ENCODE results near the gene ERC2. TPM values are rescaled to one million over a fixed set of nuclear protein-coding genes. Genes with fewer than 3 reads are reported as not detected.
A peak's percentile ranks its signal among the peaks of the same experiment; 100 is the strongest.

ERC2 gene
- polyA plus RNA-seq, 1 donor: 1.6 TPM

GRCh38 chr3:55605443-55606236 is 862.6 kb downstream of the ERC2 start:
- no peak for DNase-seq

- DNase-seq: no peak
These were observed 863.4 kb downstream of the ERC2 start for GRCh38 chr3:55604846-55605245.

GRCh38 chr3:55604402-55604801 is 863.9 kb downstream of the ERC2 start:
- no peak for DNase-seq

- no peak for DNase-seq
These were observed 866.7 kb downstream of the ERC2 start for GRCh38 chr3:55601366-55602080.

- no peak for DNase-seq
These were observed 870.0 kb downstream of the ERC2 start for GRCh38 chr3:55598224-55598623.

- DNase-seq: no peak
These were observed 870.6 kb downstream of the ERC2 start for GRCh38 chr3:55597641-55598040.

GRCh38 chr3:55596212-55596611 is 872.1 kb downstream of the ERC2 start:
- DNase-seq: no peak

- no peak for DNase-seq
These were observed 872.8 kb downstream of the ERC2 start for GRCh38 chr3:55595420-55595819.

- DNase-seq: no peak
These were observed 875.7 kb downstream of the ERC2 start for GRCh38 chr3:55592572-55592971.

GRCh38 chr3:55591888-55592287 is 876.4 kb downstream of the ERC2 start:
- no peak for DNase-seq

GRCh38 chr3:55588146-55588765 is 880.0 kb downstream of the ERC2 start:
- DNase-seq: no peak

GRCh38 chr3:55585856-55586255 is 882.4 kb downstream of the ERC2 start:
- no peak for DNase-seq

- DNase-seq: no peak
These were observed 883.4 kb downstream of the ERC2 start for GRCh38 chr3:55584716-55585368.

GRCh38 chr3:55584030-55584429 is 884.2 kb downstream of the ERC2 start:
- DNase-seq: no peak

GRCh38 chr3:55583475-55583874 is 884.8 kb downstream of the ERC2 start:
- DNase-seq: no peak

GRCh38 chr3:55579496-55579895 is 888.8 kb downstream of the ERC2 start:
- peak; percentile 42 for DNase-seq

- DNase-seq: no peak
These were observed 891.5 kb downstream of the ERC2 start for GRCh38 chr3:55576621-55577388.

- no peak for DNase-seq
These were observed 893.6 kb downstream of the ERC2 start for GRCh38 chr3:55574671-55575070.

GRCh38 chr3:55572816-55573215 is 895.5 kb downstream of the ERC2 start:
- DNase-seq: no peak

GRCh38 chr3:55571913-55572312 is 896.4 kb downstream of the ERC2 start:
- DNase-seq: no peak

GRCh38 chr3:55571216-55571813 is 897.0 kb downstream of the ERC2 start:
- DNase-seq: no peak

GRCh38 chr3:55570271-55570711 is 898.0 kb downstream of the ERC2 start:
- no peak for DNase-seq

Data from hindlimb muscle (tissue), 1 donor.